H1 (cell line): Measurements from ENCODE around the gene VPS13C. TPM values are rescaled to one million over a fixed set of nuclear protein-coding genes. Genes with fewer than 3 reads are reported as not detected.

Experiments used
- CTCF ChIA-PET: fragments of 300-600 bp; sonication (Branson Sonifier 250); formaldehyde crosslinking; loops from one replicate; lab custom pipeline; 2021; ENCODE audit not compliant: partially characterized antibody; lab: Charles Lee
- POLR2A ChIA-PET: fragments of 300-600 bp; sonication (Branson Sonifier 250); formaldehyde crosslinking; loops from one replicate; lab custom pipeline; 2021; ENCODE audit warnings: inconsistent platforms; ENCODE audit not compliant: partially characterized antibody; lab: Charles Lee
- DNase-seq, 2 experiments: peaks; one replicate each; pipeline versions ENCODE4 v3.0.0 to v3.0.0-alpha.2; 2010 to 2022; ENCODE audit warnings: low spot score in 2 of 2, low read depth in 1 of 2, mixed read lengths in 1 of 2
- FAIRE-seq: peaks from 2 replicates; lab custom pipeline; 2011; peaks lifted over from hg19 to GRCh38; lab: Jason Lieb, UNC
- H2AFZ ChIP-seq: 2 replicates; pipeline ENCODE4 v1.8.1; 2012; ENCODE audit warnings: low read length, inconsistent platforms
- H2AK5ac ChIP-seq: 2 replicates; pipeline ENCODE4 v1.6.1; 2013; ENCODE audit warnings: low read depth, low read length
- H2BK120ac ChIP-seq: replicated peaks from 2 replicates; pipeline ENCODE3; 2013; ENCODE audit warnings: low read depth, low read length, inconsistent platforms
- H2BK12ac ChIP-seq: 2 replicates; pipeline ENCODE4 v1.6.1; 2013; ENCODE audit warnings: low read depth, low read length
- H2BK15ac ChIP-seq: 2 replicates; pipeline ENCODE4 v1.6.1; 2013; ENCODE audit warnings: low read length
- H2BK20ac ChIP-seq: 2 replicates; pipeline ENCODE4 v1.6.1; 2013; ENCODE audit warnings: low read length
- H2BK5ac ChIP-seq: 2 replicates; pipeline ENCODE4 v1.6.1; 2013; ENCODE audit warnings: low read depth, low read length
- H3K14ac ChIP-seq: 2 replicates; pipeline ENCODE4 v1.6.1; 2013; ENCODE audit warnings: inconsistent platforms; ENCODE audit not compliant: insufficient read length
- H3K18ac ChIP-seq: 2 replicates; pipeline ENCODE4 v1.6.1; 2013; ENCODE audit warnings: low read length; ENCODE audit errors: extremely low read depth
- H3K23ac ChIP-seq: 2 replicates; pipeline ENCODE4 v1.6.1; 2013; ENCODE audit warnings: inconsistent platforms; ENCODE audit not compliant: insufficient read length
- H3K23me2 ChIP-seq: 2 replicates; pipeline ENCODE4 v1.6.1; 2013; ENCODE audit warnings: low read depth, low read length
- H3K27ac ChIP-seq: 2 replicates; pipeline ENCODE4 v1.6.1; 2011; ENCODE audit warnings: low read depth, low read length, inconsistent platforms
- H3K27me3 ChIP-seq, 4 experiments: replicated peaks in 1 of 4; 1 replicate in 1 of 4; 2 replicates in 3 of 4; pipeline versions ENCODE4 v1.6.1 to v1.8.1; 2011 to 2013; ENCODE audit warnings: low read length in 3 of 4, mild to moderate bottlenecking in 3 of 4, inconsistent platforms in 2 of 4, mixed read lengths in 2 of 4, moderate library complexity in 1 of 4; ENCODE audit not compliant: control insufficient read depth in 3 of 4, insufficient read depth in 3 of 4; ENCODE audit errors: extremely low read depth in 1 of 4
- H3K36me3 ChIP-seq, 4 experiments: 2 replicates each; pipeline versions ENCODE4 v1.6.1 to v1.8.1; 2011 to 2013; ENCODE audit warnings: mild to moderate bottlenecking in 4 of 4, low read length in 3 of 4, moderate library complexity in 2 of 4, control low read depth in 1 of 4, inconsistent platforms in 1 of 4; ENCODE audit not compliant: insufficient read depth in 4 of 4, control insufficient read depth in 2 of 4
- H3K4ac ChIP-seq: replicated peaks from 2 replicates; pipeline ENCODE3; 2013; ENCODE audit warnings: low read length, low read depth, mixed read lengths, inconsistent platforms; ENCODE audit not compliant: insufficient read length
- H3K4me1 ChIP-seq, 4 experiments: replicated peaks in 1 of 4; 1 replicate in 1 of 4; 2 replicates in 3 of 4; pipeline versions ENCODE4 v1.6.1 to v1.8.1; 2011 to 2013; ENCODE audit warnings: low read length in 3 of 4, inconsistent platforms in 2 of 4, mixed read lengths in 1 of 4; ENCODE audit not compliant: insufficient read depth in 4 of 4, control insufficient read depth in 3 of 4
- H3K4me2 ChIP-seq, 2 experiments: 2 replicates each; pipeline versions ENCODE4 v1.6.1 to v1.8.1; 2011 to 2013; ENCODE audit warnings: low read depth in 2 of 2, low read length in 2 of 2, control low read depth in 1 of 2, inconsistent platforms in 1 of 2, mild to moderate bottlenecking in 1 of 2; ENCODE audit not compliant: insufficient read depth in 1 of 2
- H3K4me3 ChIP-seq, 4 experiments: fragments of 200-600, 300-600 bp in 1 of 4; sonication (generic), shearing (Covaris generic), sonication (Bioruptor Twin) in 1 of 4; 2 replicates each; pipeline versions ENCODE4 v1.5.1 to v1.8.1; 2011 to 2016; ENCODE audit warnings: low read length in 4 of 4, low read depth in 3 of 4, control low read depth in 2 of 4, inconsistent platforms in 2 of 4, mild to moderate bottlenecking in 2 of 4, mixed read lengths in 1 of 4, moderate library complexity in 1 of 4; ENCODE audit not compliant: insufficient read depth in 2 of 4; ENCODE audit errors: extremely low read depth in 1 of 4
- H3K56ac ChIP-seq: replicated peaks from 2 replicates; pipeline ENCODE3; 2013; ENCODE audit warnings: low read depth, mild to moderate bottlenecking, mixed read lengths, low read length, inconsistent platforms; ENCODE audit not compliant: insufficient read length
- H3K79me1 ChIP-seq: 2 replicates; pipeline ENCODE4 v1.6.1; 2013; ENCODE audit warnings: low read depth, low read length, control low read depth
- H3K79me2 ChIP-seq, 2 experiments: 2 replicates each; pipeline versions ENCODE4 v1.6.1 to v1.8.1; 2012 to 2013; ENCODE audit warnings: low read length in 2 of 2, mild to moderate bottlenecking in 2 of 2, inconsistent platforms in 1 of 2; ENCODE audit not compliant: insufficient read depth in 2 of 2, control insufficient read depth in 1 of 2
- H3K9ac ChIP-seq, 4 experiments: replicated peaks in 1 of 4; 1 replicate in 1 of 4; 2 replicates in 3 of 4; pipeline versions ENCODE4 v1.6.1 to v1.8.1; 2011 to 2013; ENCODE audit warnings: low read depth in 3 of 4, low read length in 3 of 4, control low read depth in 2 of 4, mild to moderate bottlenecking in 2 of 4, moderate library complexity in 2 of 4, inconsistent platforms in 1 of 4; ENCODE audit errors: extremely low read depth in 1 of 4
- H3K9me3 ChIP-seq, 2 experiments: 2 replicates each; pipeline versions ENCODE4 v1.6.1 to v1.8.1; 2012 to 2013; ENCODE audit warnings: mild to moderate bottlenecking in 2 of 2, moderate library complexity in 2 of 2, control low read depth in 1 of 2, inconsistent platforms in 1 of 2, low read depth in 1 of 2, low read length in 1 of 2, mixed read lengths in 1 of 2; ENCODE audit not compliant: insufficient read depth in 2 of 2
- H4K20me1 ChIP-seq, 2 experiments: replicated peaks in 1 of 2; 2 replicates each; pipeline versions ENCODE3 to v1.8.1; 2011 to 2013; ENCODE audit warnings: inconsistent platforms in 2 of 2, low read length in 2 of 2, mild to moderate bottlenecking in 1 of 2; ENCODE audit not compliant: insufficient read depth in 2 of 2, control insufficient read depth in 1 of 2
- H4K5ac ChIP-seq: 2 replicates; pipeline ENCODE4 v1.6.1; 2013; ENCODE audit warnings: low read length, low read depth, mixed read lengths, inconsistent platforms; ENCODE audit not compliant: insufficient read length
- H4K8ac ChIP-seq: 2 replicates; pipeline ENCODE4 v1.8.0; 2013; ENCODE audit warnings: mild to moderate bottlenecking, moderate library complexity, low read length, inconsistent platforms; ENCODE audit not compliant: insufficient read depth; ENCODE audit errors: extremely low read depth
- H4K91ac ChIP-seq: replicated peaks from 2 replicates; pipeline ENCODE3; 2013; ENCODE audit warnings: low read length, mixed read lengths, inconsistent platforms; ENCODE audit not compliant: insufficient read length
- BCL11A ChIP-seq, 2 experiments: IDR thresholded peaks; one replicate each; pipeline ENCODE4 v1.6.1; 2011; ENCODE audit warnings: low read depth in 2 of 2, low read length in 2 of 2, mild to moderate bottlenecking in 2 of 2
- BRCA1 ChIP-seq: IDR thresholded peaks from 2 replicates; pipeline ENCODE4 v1.6.1; 2012; ENCODE audit warnings: low read depth, low read length, improper control_type of control experiment
- CEBPB ChIP-seq: IDR thresholded peaks from 2 replicates; pipeline ENCODE4 v1.6.1; 2012; ENCODE audit warnings: low read depth, low read length
- CTBP2 ChIP-seq: IDR thresholded peaks from 2 replicates; pipeline ENCODE4 v1.7.0; 2011; ENCODE audit warnings: borderline replicate concordance, mild to moderate bottlenecking, moderate library complexity, mixed read lengths, low read length; ENCODE audit not compliant: insufficient read depth, insufficient read length
- EGR1 ChIP-seq: IDR thresholded peaks from 2 replicates; pipeline ENCODE4 v1.6.1; 2011; ENCODE audit warnings: low read depth, low read length, borderline replicate concordance
- JUND ChIP-seq: IDR thresholded peaks from 2 replicates; pipeline ENCODE4 v1.6.1; 2011; ENCODE audit warnings: mild to moderate bottlenecking, improper control_type of control experiment, low read length
- KDM5A ChIP-seq: fragments of 200-600 bp; IDR thresholded peaks from 2 replicates; pipeline ENCODE4 v1.7.1; 2012; ENCODE audit warnings: mild to moderate bottlenecking, low read length, inconsistent platforms, mixed read lengths
- PHF8 ChIP-seq: fragments of 200-600 bp; sonication (generic); conservative IDR thresholded peaks from 2 replicates; pipeline ENCODE4 v1.7.1; 2012; ENCODE audit warnings: low read depth, mild to moderate bottlenecking, inconsistent platforms, low read length, moderate library complexity
- POLR2A ChIP-seq, 2 experiments: IDR thresholded peaks; 1 replicate in 1 of 2; 2 replicates in 1 of 2; pipeline ENCODE4 v1.6.1; 2011; ENCODE audit warnings: low read depth in 2 of 2, low read length in 2 of 2, mild to moderate bottlenecking in 2 of 2; ENCODE audit errors: control extremely low read depth in 1 of 2
- RBBP5 ChIP-seq: IDR thresholded peaks from 2 replicates; pipeline ENCODE4 v1.7.1; 2012; ENCODE audit warnings: low read depth, mild to moderate bottlenecking, inconsistent platforms, low read length, moderate library complexity, borderline replicate concordance
- SIX5 ChIP-seq: IDR thresholded peaks from 2 replicates; pipeline ENCODE4 v1.6.1; 2011; ENCODE audit warnings: mild to moderate bottlenecking, low read depth, low read length
- SP1 ChIP-seq: IDR thresholded peaks from 2 replicates; pipeline ENCODE4 v1.6.1; 2011; ENCODE audit warnings: low read depth, low read length
- SUZ12 ChIP-seq: fragments of 200-600 bp; sonication (generic); IDR thresholded peaks from 2 replicates; pipeline ENCODE4 v1.6.1; 2012; ENCODE audit warnings: mild to moderate bottlenecking, inconsistent platforms, low read length, moderate library complexity, mixed read lengths
- WGBS, 2 experiments: shearing (Covaris generic) in 1 of 2; methylation state at CpG; one replicate each; pipeline versions ENCODE4 v1.1.6 to v1.1.7; 2013 to 2015; ENCODE audit warnings: low lambda C conversion rate in 2 of 2, mixed read lengths in 2 of 2, inconsistent platforms in 1 of 2, low coverage in 1 of 2, missing lambda C conversion rate in 1 of 2; ENCODE audit not compliant: insufficient replicate concordance in 2 of 2, insufficient coverage in 1 of 2, insufficient read length in 1 of 2; ENCODE audit errors: extremely low coverage in 1 of 2, missing lambda C conversion rate in 1 of 2; 5-methylcytosine and 5-hydroxymethylcytosine counted together
- polyA plus RNA-seq, 7 experiments: library from polyadenylated mRNA; depleted of rRNA in 3 of 7; stranded (reverse) in 5 of 7; unstranded in 2 of 7; fragments of >200 nt in 5 of 7; fragments of 200-250 nt in 2 of 7; gene quantifications; 1 replicate in 5 of 7; 2 replicates in 1 of 7; 4 replicates in 1 of 7; pipeline versions ENCODE4 v1.2.1 to v1.2.3, GENCODE V29; 2011 to 2013; ENCODE audit warnings: missing spikeins in 2 of 7, mixed read lengths in 2 of 7
- total RNA-seq: library from RNA; stranded (reverse); fragmentation: NEBNext Ultra II Directional; extraction: Animal tissue kit (Norgen Biotek cat#: 25700); gene quantifications from 2 replicates; pipeline ENCODE4 v1.2.1, GENCODE V29; 2021

Gene VPS13C
- total and polyA plus RNA-seq, 2 of the 8 experiments (the other 6 are each of a cell fraction or from before 2014, with no cell fraction given) = 4.8 to 18.8 TPM

DNA sequence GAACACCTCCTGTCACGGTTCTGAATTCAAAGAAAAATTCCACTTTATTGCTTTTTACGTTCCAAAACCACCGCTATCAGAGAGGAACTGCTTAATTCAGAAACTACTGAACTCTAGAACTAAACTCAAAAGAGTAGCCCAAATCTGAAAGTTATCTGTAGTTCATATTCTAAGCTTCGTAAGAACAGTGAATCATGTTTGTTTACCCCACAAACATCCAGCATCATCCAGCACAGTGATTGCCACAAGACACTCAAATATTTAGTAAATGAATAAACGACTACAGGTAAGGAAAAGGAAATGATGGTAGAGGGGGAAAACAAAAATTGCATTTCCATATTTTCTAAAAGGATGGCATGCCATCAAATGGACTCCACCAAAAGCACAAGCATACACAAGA, 32.3 kb downstream of the VPS13C start:
- Histone ChIP-seq H3K56ac (no peak overlapping the region), H3K4me2 (no peak overlapping the region), H3K79me1 (no peaks in the 10 kb centered on the region), H3K36me3 (no peaks in the 10 kb centered on the region), H3K23me2 (no peaks in the 10 kb centered on the region), H4K8ac (no peak overlapping the region), H3K4me3 (no peak overlapping the region), H4K20me1 (no peaks in the 10 kb centered on the region), H3K27me3 (no peaks in the 10 kb centered on the region), H2BK15ac (no peak overlapping the region), H3K27ac (no peak overlapping the region), H2AK5ac (no peak overlapping the region), H2BK120ac (no peak overlapping the region), H3K9me3 (no peaks in the 10 kb centered on the region), H3K9ac (no peak overlapping the region), H3K14ac (no peak overlapping the region), H4K91ac (no peak overlapping the region), H3K4me1 (no peaks in the 10 kb centered on the region), H4K5ac (no peak overlapping the region), H3K4ac (no peak overlapping the region), H2BK20ac (no peak overlapping the region), H3K23ac (no peak overlapping the region), H3K79me2 (no peaks in the 10 kb centered on the region), H2AFZ (no peak overlapping the region), H2BK12ac (no peak overlapping the region), H2BK5ac (no peak overlapping the region), H3K18ac (no peak overlapping the region)
- DNase-seq = no peak
- no peak for TF ChIP-seq JUND
- no peak for TF ChIP-seq POLR2A (IDR thresholded peaks at IDR 0.05; ENCODE audit: control extremely low read depth in 1 of 2, low read depth in 2 of 2, low read length in 2 of 2)
- TF ChIP-seq BRCA1 = no peak
- no peak for TF ChIP-seq PHF8
- TF ChIP-seq EGR1 = no peak
- TF ChIP-seq BCL11A (IDR thresholded peaks at IDR 0.05; ENCODE audit: low read depth in 2 of 2, low read length in 2 of 2) = no peak
- TF ChIP-seq CTBP2 = no peak
- no peak for TF ChIP-seq CEBPB
- TF ChIP-seq RBBP5 = no peak
- TF ChIP-seq SIX5 = no peak
- no peak for TF ChIP-seq SUZ12
- no peak for TF ChIP-seq SP1
- no peak for TF ChIP-seq KDM5A
- no peak for FAIRE-seq
- 85% methylated on average over 5 of the region's 5 CpGs; no CpG with 5 or more reads in 1 of the 2 experiments for WGBS, 2 experiments
- CTCF ChIA-PET = interaction anchor here (0.9 kb wide), 1 partner anchor 31 kb away, joined by 3 read pairs; no protein-coding TSS in a partner anchor
- POLR2A ChIA-PET = no interaction called here
